ENCODE results near the gene ABO. TPM values are rescaled to one million over a fixed set of nuclear protein-coding genes. Genes with fewer than 3 reads are reported as not detected.

The ABO gene
- total and polyA plus RNA-seq, 9 of the 15 experiments (the other 6 are each of a cell fraction or from before 2014, with no cell fraction given) = 5.0 to 21.9 (median 11.9) TPM

GRCh38 chr9:133258061-133259015 is 16.7 kb downstream of the ABO start (continued):
- TF ChIP-seq THAP12 (CRISPR knock-in tag; IDR thresholded peaks at IDR 0.05) (no peak), SP2 (IDR thresholded peaks at IDR 0.05; ENCODE audit: extremely low read depth, low read depth, low read length, poor library complexity, severe bottlenecking) (no peak), RBFOX2 (IDR thresholded peaks at IDR 0.05; ENCODE audit: low read depth, low read length) (0 out of 2 replicates have a peak, but pooled peaks have one; percentile 17), IFI16 (CRISPR knock-in tag; IDR thresholded peaks at IDR 0.05) (no peak), C11orf30 (IDR thresholded peaks at IDR 0.05; ENCODE audit: low read depth) (peak; percentile 30; the same call in 1 of the 2 replicates), ZFPM2 (CRISPR knock-in tag; IDR thresholded peaks at IDR 0.05) (no peak), RFX7 (CRISPR knock-in tag; IDR thresholded peaks at IDR 0.05) (no peak), ZNF12 (CRISPR knock-in tag; IDR thresholded peaks at IDR 0.05) (no peak), ZBTB33 (CRISPR knock-in tag; IDR thresholded peaks at IDR 0.05) (peak; percentile 86), ETS2 (tag; IDR thresholded peaks at IDR 0.05; ENCODE audit: borderline replicate concordance, poor library complexity, severe bottlenecking) (no peak), ATF3 (IDR thresholded peaks at IDR 0.05) (no peak), ATF3 (CRISPR knock-in tag; conservative IDR thresholded peaks at IDR 0.05) (no peak), CC2D1A (IDR thresholded peaks at IDR 0.05) (no peak), BHLHE40 (IDR thresholded peaks at IDR 0.05; ENCODE audit: low read length) (peak; percentile 12; the same call in 1 of the 2 replicates), CBFA2T3 (IDR thresholded peaks at IDR 0.05) (no peak), HDAC6 (IDR thresholded peaks at IDR 0.05; ENCODE audit: low read depth, low read length) (no peak), ILF3 (IDR thresholded peaks at IDR 0.05; ENCODE audit: borderline replicate concordance) (no peak), ZBTB9 (CRISPR knock-in tag; IDR thresholded peaks at IDR 0.05) (no peak), IRF1 (CRISPR knock-in tag; IDR thresholded peaks at IDR 0.05; ENCODE audit: borderline replicate concordance) (no peak), ZNF316 (IDR thresholded peaks at IDR 0.05) (peak; percentile 65)

Measured in K562 (cell line).